CD4-positive, alpha-beta T cell treated with Interleukin-15 for 1 hour (primary cell): ENCODE results near the gene RRP7A.
"Not testable (repeated sequence)": the region's sequence is repeated elsewhere in the genome, so short reads cannot be mapped to it uniquely, and the experiment has no call there.

Experiments
- DNase-seq: peaks from one replicate; pipeline ENCODE4 v3.0.0-alpha.2; 2020

RRP7A gene

GRCh38 chr22:42519525-42520401 is at the start of gene RRP7A:
Gene RRP7A, minus strand, starts transcription at chr22:42519796. Its CDS starts 10 bp downstream, at chr22:42519786.
- peak; percentile 83 for DNase-seq

GRCh38 chr22:42567950-42568349 is 48.4 kb upstream of the RRP7A start:
- not testable (repeated sequence) for DNase-seq

GRCh38 chr22:42565956-42566355 is 46.4 kb upstream of the RRP7A start:
- no peak for DNase-seq

GRCh38 chr22:42564699-42565098 is 45.1 kb upstream of the RRP7A start:
- DNase-seq, result no peak

- not testable (repeated sequence) for DNase-seq
Observed at GRCh38 chr22:42563943-42564342, 44.3 kb upstream of the RRP7A start.

- no peak for DNase-seq
Observed at GRCh38 chr22:42562684-42563083, 43.1 kb upstream of the RRP7A start.

- no peak for DNase-seq
Observed at GRCh38 chr22:42562279-42562678, 42.7 kb upstream of the RRP7A start.

GRCh38 chr22:42561856-42562255 is 42.3 kb upstream of the RRP7A start:
- DNase-seq, result no peak

- DNase-seq, result no peak
Observed at GRCh38 chr22:42560781-42561180, 41.2 kb upstream of the RRP7A start.

- DNase-seq, result no peak
Observed at GRCh38 chr22:42560381-42560780, 40.8 kb upstream of the RRP7A start.

GRCh38 chr22:42553475-42554361 is 34.1 kb upstream of the RRP7A start, which contains the start of gene SERHL2:
Gene SERHL2, plus strand, starts transcription at chr22:42553956. Its CDS starts 65 bp downstream, at chr22:42554021.
- DNase-seq, result peak; percentile 92

- DNase-seq, result not testable (repeated sequence)
Observed at GRCh38 chr22:42552294-42552647, 32.7 kb upstream of the RRP7A start.

GRCh38 chr22:42549331-42550060 is 29.9 kb upstream of the RRP7A start:
- DNase-seq, result no peak

GRCh38 chr22:42548597-42549330 is 29.2 kb upstream of the RRP7A start:
- DNase-seq, result no peak

GRCh38 chr22:42548126-42548525 is 28.5 kb upstream of the RRP7A start:
- DNase-seq, result not testable (repeated sequence)

GRCh38 chr22:42547562-42547961 is 28.0 kb upstream of the RRP7A start:
- DNase-seq, result no peak

- no peak for DNase-seq
Observed at GRCh38 chr22:42544686-42545085, 25.1 kb upstream of the RRP7A start.

GRCh38 chr22:42539236-42539771 is 19.7 kb upstream of the RRP7A start:
- DNase-seq, result peak; percentile 44

- DNase-seq, result not testable (repeated sequence)
Observed at GRCh38 chr22:42537199-42537831, 17.7 kb upstream of the RRP7A start.

GRCh38 chr22:42536634-42537033 is 17.0 kb upstream of the RRP7A start:
- not testable (repeated sequence) for DNase-seq

GRCh38 chr22:42536166-42536565 is 16.6 kb upstream of the RRP7A start:
- no peak for DNase-seq
